Thyroid gland (tissue), 4 donors: ENCODE measurements around the gene CLSTN1. TPM values are rescaled to one million over a fixed set of nuclear protein-coding genes. Genes with fewer than 3 reads are reported as not detected.

Experiments
- DNase-seq, 2 donors: peaks; one replicate each; pipeline ENCODE4 v3.0.0-alpha.2; 2019
- H3K27ac ChIP-seq, 3 donors: fragments of 200-600 bp; sonication (generic); 1 replicate in 2 of 3; 2 replicates in 1 of 3; pipeline ENCODE4 v1.5.1; 2016 to 2019; ENCODE audit warnings: mild to moderate bottlenecking in 1 of 3, moderate library complexity in 1 of 3
- H3K27me3 ChIP-seq: fragments of 200-600 bp; sonication (generic); one replicate; pipeline ENCODE4 v1.5.1; 2019
- H3K36me3 ChIP-seq, 2 donors: fragments of 200-600 bp; sonication (generic); one replicate each; pipeline ENCODE4 v1.5.1; 2016 to 2019
- H3K4me1 ChIP-seq, 2 donors: fragments of 200-600 bp; sonication (generic); one replicate each; pipeline ENCODE4 v1.5.1; 2017 to 2019
- H3K4me3 ChIP-seq, 3 donors: fragments of 200-600 bp; sonication (generic); replicated peaks in 1 of 3; 1 replicate in 2 of 3; 2 replicates in 1 of 3; pipeline ENCODE4 v1.5.1; 2016; ENCODE audit warnings: mild to moderate bottlenecking in 1 of 3
- H3K9me3 ChIP-seq: fragments of 200-600 bp; sonication (generic); one replicate; pipeline ENCODE4 v1.5.1; 2017
- POLR2A ChIP-seq, 2 donors: fragments of 450-650 bp; IDR thresholded peaks; one replicate each; pipeline ENCODE4 v1.6.1; 2017; ENCODE audit warnings: antibody characterized with exemption in 2 of 2, mild to moderate bottlenecking in 2 of 2, moderate library complexity in 1 of 2
- WGBS, 2 donors: methylation state at CpG; one replicate each; pipeline ENCODE4 v1.1.5; 2017; 5-methylcytosine and 5-hydroxymethylcytosine counted together
- intact Hi-C: fragments of 100-400 bp; cut with DNase I; formaldehyde crosslinking; loops from one replicate; pipeline ENCODE4 v1.15.1; 2023
- total RNA-seq, 4 donors: library from RNA; depleted of rRNA; stranded (reverse); fragments of >200 nt; gene quantifications; one replicate each; pipeline ENCODE4 v1.2.3, GENCODE V29; 2016
- TF ChIP-seq, protein P1 (sequence below), 6 experiments: fragments of 200-600 bp in 3 of 6; fragments of 450-650 bp in 3 of 6; sonication (generic) in 3 of 6; IDR thresholded peaks; one replicate each; pipeline ENCODE4 v1.5.1; 2016 to 2019; ENCODE audit warnings: antibody characterized with exemption in 6 of 6, mild to moderate bottlenecking in 2 of 6, inconsistent platforms in 1 of 6, moderate library complexity in 1 of 6

CLSTN1 gene
- total RNA-seq, 4 donors from 2014 or later = 59.5 to 85.0 (median 81.5) TPM

DNA sequence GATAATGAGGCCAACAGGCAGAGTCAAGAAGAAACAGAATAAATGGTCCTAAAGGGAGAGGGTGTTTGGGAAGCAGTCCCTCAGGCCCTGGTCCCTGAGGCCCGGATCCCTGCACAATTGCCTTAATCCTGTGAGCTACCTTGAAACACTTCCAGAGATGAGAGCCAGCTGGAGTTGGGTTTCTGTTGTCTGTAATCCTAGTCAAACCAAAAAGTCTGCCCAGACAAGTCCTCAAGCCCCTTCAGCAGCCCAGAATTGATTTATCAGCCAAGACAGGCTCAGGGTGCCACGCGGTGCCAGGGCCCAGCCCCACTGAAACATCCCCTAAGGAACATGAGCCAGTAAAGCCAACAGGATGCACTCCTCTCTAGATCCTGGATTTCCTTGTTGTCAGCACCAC, 16.4 kb upstream of the CLSTN1 start:
- no peak for TF ChIP-seq POLR2A (IDR thresholded peaks at IDR 0.05)
- Histone ChIP-seq H3K4me1 (peaks cover 0 to 27% of the 10 kb centered on the region in 2 donors), H3K27ac (no peak overlapping the region), H3K36me3 (no peaks in the 10 kb centered on the region), H3K9me3 (no peaks in the 10 kb centered on the region), H3K27me3 (no peaks in the 10 kb centered on the region), H3K4me3 (no peak overlapping the region)
- intact Hi-C loops = no loop called here
- no peak for DNase-seq
- 72 to 84% methylated on average over 1 to 3 of the region's 3 CpGs for whole genome bisulfite sequencing, 2 donors

DNA sequence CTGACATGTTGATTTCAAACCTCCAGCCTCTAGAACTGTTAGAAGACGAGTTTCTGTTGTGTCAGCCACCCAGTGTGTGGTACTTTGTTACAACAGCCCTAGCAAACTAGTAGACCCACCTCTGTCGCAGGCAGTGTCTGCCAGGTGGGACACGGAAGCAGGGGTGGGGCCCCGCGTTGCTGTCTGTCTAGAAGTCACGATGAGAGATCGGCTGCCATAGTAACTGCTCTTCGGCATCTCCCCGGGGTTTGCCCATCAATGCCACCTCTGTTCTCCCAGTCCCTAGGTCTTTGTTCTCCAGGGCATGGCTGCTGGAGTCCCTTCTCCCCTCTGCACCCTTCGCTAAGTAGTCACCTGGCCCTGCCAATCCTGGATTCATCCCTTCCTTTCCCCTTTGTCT, 15.2 kb upstream of the CLSTN1 start:
- Histone ChIP-seq H3K4me1 (peaks cover 0 to 22% of the 10 kb centered on the region in 2 donors), H3K9me3 (no peaks in the 10 kb centered on the region), H3K27ac (no peak overlapping the region), H3K4me3 (no peak overlapping the region), H3K27me3 (no peaks in the 10 kb centered on the region), H3K36me3 (no peaks in the 10 kb centered on the region)
- intact Hi-C loops = no loop called here
- DNase-seq = no peak
- 93 to 96% methylated on average over 10 of the region's 10 CpGs for WGBS, 2 donors
- no peak for TF ChIP-seq POLR2A (IDR thresholded peaks at IDR 0.05)
- TF ChIP-seq, protein P1, sequence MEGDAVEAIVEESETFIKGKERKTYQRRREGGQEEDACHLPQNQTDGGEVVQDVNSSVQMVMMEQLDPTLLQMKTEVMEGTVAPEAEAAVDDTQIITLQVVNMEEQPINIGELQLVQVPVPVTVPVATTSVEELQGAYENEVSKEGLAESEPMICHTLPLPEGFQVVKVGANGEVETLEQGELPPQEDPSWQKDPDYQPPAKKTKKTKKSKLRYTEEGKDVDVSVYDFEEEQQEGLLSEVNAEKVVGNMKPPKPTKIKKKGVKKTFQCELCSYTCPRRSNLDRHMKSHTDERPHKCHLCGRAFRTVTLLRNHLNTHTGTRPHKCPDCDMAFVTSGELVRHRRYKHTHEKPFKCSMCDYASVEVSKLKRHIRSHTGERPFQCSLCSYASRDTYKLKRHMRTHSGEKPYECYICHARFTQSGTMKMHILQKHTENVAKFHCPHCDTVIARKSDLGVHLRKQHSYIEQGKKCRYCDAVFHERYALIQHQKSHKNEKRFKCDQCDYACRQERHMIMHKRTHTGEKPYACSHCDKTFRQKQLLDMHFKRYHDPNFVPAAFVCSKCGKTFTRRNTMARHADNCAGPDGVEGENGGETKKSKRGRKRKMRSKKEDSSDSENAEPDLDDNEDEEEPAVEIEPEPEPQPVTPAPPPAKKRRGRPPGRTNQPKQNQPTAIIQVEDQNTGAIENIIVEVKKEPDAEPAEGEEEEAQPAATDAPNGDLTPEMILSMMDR (IDR thresholded peaks at IDR 0.05) = no peak

DNA sequence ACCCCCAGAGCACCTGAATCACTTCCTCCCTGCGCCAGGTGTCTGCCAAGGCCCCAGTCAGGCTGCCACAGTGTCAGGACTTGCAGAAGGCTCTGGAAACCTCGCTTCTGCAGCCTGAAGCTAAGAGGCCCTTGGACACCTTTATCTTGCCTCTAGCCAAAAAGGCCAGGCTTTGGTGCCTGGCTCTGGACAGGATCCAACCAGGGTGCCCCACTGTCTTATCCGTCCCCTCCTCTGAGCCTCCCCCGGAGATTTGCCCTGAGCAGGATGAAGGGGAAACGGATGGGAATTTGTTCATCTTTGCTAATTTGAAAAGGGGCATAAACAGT, 12.8 kb upstream of the CLSTN1 start:
- Histone ChIP-seq H3K27me3 (no peaks in the 10 kb centered on the region), H3K27ac (no peak overlapping the region), H3K4me3 (no peak overlapping the region), H3K4me1 (peaks cover 0 to 10% of the 10 kb centered on the region in 2 donors), H3K36me3 (no peaks in the 10 kb centered on the region), H3K9me3 (no peaks in the 10 kb centered on the region)
- TF ChIP-seq, protein P1 (IDR thresholded peaks at IDR 0.05) = no peak
- no peak for TF ChIP-seq POLR2A (IDR thresholded peaks at IDR 0.05)
- intact Hi-C loops = no loop called here
- WGBS, 2 donors = 76 to 94% methylated on average over 3 to 4 of the region's 5 CpGs
- DNase-seq = no peak

DNA sequence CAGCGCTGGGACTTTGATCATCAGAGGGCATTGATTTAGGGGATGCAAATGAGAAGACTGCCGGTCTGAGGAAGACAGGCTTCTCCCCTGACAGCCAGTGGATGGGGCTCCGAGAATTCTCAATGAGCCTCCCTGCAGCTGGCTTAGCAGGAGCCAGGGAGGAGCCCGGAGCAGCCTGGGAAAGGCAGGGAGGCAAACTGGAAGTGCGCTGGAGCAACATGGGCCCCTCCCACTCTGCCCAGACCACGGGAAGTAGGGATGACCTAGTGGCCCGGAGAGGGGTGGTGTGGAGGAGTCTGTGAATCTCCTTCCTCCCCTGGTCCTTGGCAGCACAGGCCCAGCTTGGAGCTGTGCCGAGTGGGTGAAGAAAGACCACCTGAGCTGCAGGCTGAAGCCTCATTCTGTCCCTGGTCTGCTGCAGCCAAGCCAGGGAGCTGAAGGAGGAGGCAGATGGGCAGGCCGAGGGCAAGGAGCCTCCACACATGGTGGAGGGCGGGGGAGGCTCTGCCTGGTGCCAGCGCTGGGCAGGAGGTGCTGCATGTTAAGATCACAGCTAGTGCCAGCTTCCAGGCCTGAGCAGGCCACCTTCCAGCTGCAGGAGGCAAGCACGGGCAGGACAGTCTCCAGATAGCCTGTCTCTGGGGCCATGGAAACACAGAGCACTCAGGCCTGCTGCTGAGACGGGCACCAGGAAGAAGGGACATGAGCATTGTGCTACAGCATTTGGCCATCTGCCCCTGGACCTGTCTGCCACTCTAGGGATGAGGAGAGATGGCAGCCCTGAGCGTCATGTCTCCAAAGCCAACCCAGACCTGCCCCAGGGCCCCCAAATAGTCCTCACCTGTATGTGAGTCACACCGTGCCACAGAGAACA, 12.2 kb upstream of the CLSTN1 start:
- Histone ChIP-seq H3K4me3 (no peak overlapping the region), H3K4me1 (peaks cover 0 to 10% of the 10 kb centered on the region in 2 donors), H3K9me3 (no peaks in the 10 kb centered on the region), H3K27ac (no peak overlapping the region), H3K36me3 (no peaks in the 10 kb centered on the region), H3K27me3 (no peaks in the 10 kb centered on the region)
- intact Hi-C loops = no loop called here
- no peak for TF ChIP-seq POLR2A (IDR thresholded peaks at IDR 0.05)
- TF ChIP-seq, protein P1 (IDR thresholded peaks at IDR 0.05) = no peak
- 37 to 57% methylated on average over 7 to 13 of the region's 15 CpGs for WGBS, 2 donors
- DNase-seq = no peak

DNA sequence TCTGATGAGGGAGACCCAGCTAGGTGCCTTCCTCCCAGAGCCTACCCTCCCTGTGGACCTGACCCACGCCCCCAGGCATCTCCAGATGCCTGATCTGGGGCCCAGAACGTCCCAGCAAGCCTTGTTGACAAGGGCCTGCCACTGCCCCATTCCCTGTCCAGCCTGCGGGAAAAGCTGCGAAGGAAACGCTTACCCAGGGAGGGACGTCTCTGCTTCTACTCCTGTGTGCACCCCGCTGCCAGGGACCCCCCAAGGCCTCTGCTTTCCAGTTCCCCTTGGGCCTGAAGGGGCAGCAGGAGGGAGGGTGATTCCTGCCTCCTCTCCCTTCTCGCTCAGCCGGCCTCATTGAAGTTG, 11.6 kb upstream of the CLSTN1 start:
- Histone ChIP-seq H3K4me1 (peaks cover 0 to 10% of the 10 kb centered on the region in 2 donors), H3K4me3 (no peak overlapping the region), H3K9me3 (no peaks in the 10 kb centered on the region), H3K27ac (no peak overlapping the region), H3K36me3 (no peaks in the 10 kb centered on the region), H3K27me3 (no peaks in the 10 kb centered on the region)
- 66 to 70% methylated on average over 6 to 9 of the region's 9 CpGs for WGBS, 2 donors
- no peak for DNase-seq
- intact Hi-C loops = no loop called here
- no peak for TF ChIP-seq POLR2A (IDR thresholded peaks at IDR 0.05)
- TF ChIP-seq, protein P1 (IDR thresholded peaks at IDR 0.05) = no peak
